ENCODE measurements around the gene ZNF565. TPM values are rescaled to one million over a fixed set of nuclear protein-coding genes. Genes with fewer than 3 reads are reported as not detected.

Gene ZNF565
- total RNA-seq, 1 donor from 2014 or later, result 2.3 TPM

GRCh38 chr19:36210497-36210896, 4.0 kb downstream of the ZNF565 start:
- intact Hi-C loops (cut with micrococcal nuclease), result loop anchor here (10.0 kb wide), 2 partner anchors 1004 to 1384 kb away; partner anchors contain the start of genes ZNF383, ZNF540, ZNF571 and ZNF585B
- no peak for TF ChIP-seq CTCF (IDR thresholded peaks at IDR 0.05)
- DNase-seq (no peak), ATAC-seq (ENCODE audit: low read depth) (no peak)
- CTCF ChIA-PET, result no interaction called here
- Mint-ChIP-seq H3K27me3 (no peaks in the 10 kb centered on the region), H3K36me3 (ENCODE audit: low read depth) (peaks cover 4% of the 10 kb centered on the region), H3K9me3 (no peaks in the 10 kb centered on the region), H3K4me3 (no peak overlapping the region), H3K4me1 (peaks cover 17% of the 10 kb centered on the region), H3K27ac (no peak overlapping the region)
- POLR2A ChIA-PET, result interaction anchor here (0.7 kb wide), 1 partner anchor 12 kb away, joined by 9 read pairs; no protein-coding TSS in a partner anchor

GRCh38 chr19:36209372-36209771, 5.1 kb downstream of the ZNF565 start:
- H3K27me3 Mint-ChIP-seq, result no peaks in the 10 kb centered on the region
- TF ChIP-seq CTCF (IDR thresholded peaks at IDR 0.05), result no peak
- H3K4me3 Mint-ChIP-seq, result no peak overlapping the region
- H3K36me3 Mint-ChIP-seq (ENCODE audit: low read depth), result peaks cover 6% of the 10 kb centered on the region
- H3K27ac Mint-ChIP-seq, result no peak overlapping the region
- DNase-seq (no peak), ATAC-seq (ENCODE audit: low read depth) (no peak)
- intact Hi-C loops (cut with micrococcal nuclease), result no loop called here
- CTCF ChIA-PET, result no interaction called here
- POLR2A ChIA-PET, result interaction anchor here (0.7 kb wide), 1 partner anchor 211 kb away, joined by 5 read pairs; no protein-coding TSS in a partner anchor
- peaks cover 17% of the 10 kb centered on the region for H3K4me1 Mint-ChIP-seq
- H3K9me3 Mint-ChIP-seq, result no peaks in the 10 kb centered on the region

- no peak for DNase-seq
- Mint-ChIP-seq H3K27me3 (no peaks in the 10 kb centered on the region), H3K4me3 (no peak overlapping the region), H3K9me3 (no peaks in the 10 kb centered on the region), H3K27ac (peak overlapping the region; percentile 71), H3K36me3 (ENCODE audit: low read depth) (peaks cover 6% of the 10 kb centered on the region), H3K4me1 (peaks cover 17% of the 10 kb centered on the region)
- peak; percentile 88 for ATAC-seq (ENCODE audit: low read depth)
- CTCF ChIA-PET, result no interaction called here
- POLR2A ChIA-PET, result interaction anchor here (0.6 to 1.2 kb wide), 8 partner anchors 10 to 1572 kb away, joined by 3 to 9 read pairs (median 3); partner anchors contain the start of genes ZNF566, ZNF573 and ZNF585A
- intact Hi-C loops (cut with micrococcal nuclease), result no loop called here
- TF ChIP-seq CTCF (IDR thresholded peaks at IDR 0.05), result no peak
These were observed 6.7 kb downstream of the ZNF565 start for GRCh38 chr19:36207605-36208252.

GRCh38 chr19:36203293-36203692, 11.2 kb downstream of the ZNF565 start:
- POLR2A ChIA-PET, result interaction anchor here (0.6 to 1.4 kb wide), 3 partner anchors 8 to 149 kb away, joined by 3 to 4 read pairs (median 4); partner anchors contain the start of genes THAP8, ZNF146 and ZNF565
- Mint-ChIP-seq H3K4me3 (no peak overlapping the region), H3K9me3 (no peaks in the 10 kb centered on the region), H3K36me3 (ENCODE audit: low read depth) (peaks cover 9% of the 10 kb centered on the region), H3K27me3 (no peaks in the 10 kb centered on the region), H3K27ac (no peak overlapping the region), H3K4me1 (peaks cover 15% of the 10 kb centered on the region)
- no peak for ATAC-seq (ENCODE audit: low read depth)
- DNase-seq, result no peak
- CTCF ChIA-PET, result no interaction called here
- intact Hi-C loops (cut with micrococcal nuclease), result no loop called here
- no peak for TF ChIP-seq CTCF (IDR thresholded peaks at IDR 0.05)

GRCh38 chr19:36201684-36202083, 12.8 kb downstream of the ZNF565 start:
- intact Hi-C loops (cut with micrococcal nuclease), result no loop called here
- ATAC-seq (ENCODE audit: low read depth) (no peak), DNase-seq (no peak)
- ChIA-PET CTCF (no interaction called here), POLR2A (no interaction called here)
- H3K27me3 Mint-ChIP-seq, result no peaks in the 10 kb centered on the region
- H3K4me1 Mint-ChIP-seq, result peaks cover 3% of the 10 kb centered on the region
- no peaks in the 10 kb centered on the region for H3K9me3 Mint-ChIP-seq
- TF ChIP-seq CTCF (IDR thresholded peaks at IDR 0.05), result no peak
- H3K4me3 Mint-ChIP-seq, result no peak overlapping the region
- peaks cover 9% of the 10 kb centered on the region for H3K36me3 Mint-ChIP-seq (ENCODE audit: low read depth)
- no peak overlapping the region for H3K27ac Mint-ChIP-seq
